Heart right ventricle (tissue), 16 donors: Measurements from ENCODE around the gene NOTO. TPM values are rescaled to one million over a fixed set of nuclear protein-coding genes. Genes with fewer than 3 reads are reported as not detected.

ENCODE experiments used
- ATAC-seq, 8 donors: fragments of 200-7000 bp; cut with Tn5 transposase; one replicate each; pipeline ENCODE4 v1.9.1; 2020; ENCODE audit warnings: mild to moderate bottlenecking in 8 of 8, moderate library complexity in 8 of 8, moderate number of reproducible peaks in 1 of 8
- DNase-seq, 2 donors: peaks; one replicate each; pipeline ENCODE4 v3.0.0-alpha.2; 2020
- H3K27ac ChIP-seq, 10 donors: fragments of 200-600 bp; sonication (generic) in 2 of 10; one replicate each; pipeline versions ENCODE4 v1.5.0 to v1.8.0; 2020 to 2022; ENCODE audit warnings: mild to moderate bottlenecking in 3 of 10
- H3K27me3 ChIP-seq, 7 donors: fragments of 200-600 bp; one replicate each; pipeline ENCODE4 v1.8.0; 2021 to 2022; ENCODE audit warnings: mild to moderate bottlenecking in 2 of 7
- H3K36me3 ChIP-seq, 9 donors: fragments of 200-600 bp; sonication (generic) in 1 of 9; one replicate each; pipeline versions ENCODE4 v1.5.0 to v1.8.0; 2020 to 2022; ENCODE audit warnings: mild to moderate bottlenecking in 2 of 9
- H3K4me1 ChIP-seq, 9 donors: fragments of 200-600 bp; sonication (generic) in 1 of 9; one replicate each; pipeline versions ENCODE4 v1.5.0 to v1.8.0; 2020 to 2022; ENCODE audit warnings: mild to moderate bottlenecking in 4 of 9
- H3K4me3 ChIP-seq, 10 donors: fragments of 200-600 bp; sonication (generic) in 2 of 10; one replicate each; pipeline versions ENCODE4 v1.5.0 to v1.8.0; 2020 to 2022; ENCODE audit warnings: mild to moderate bottlenecking in 7 of 10, moderate library complexity in 2 of 10
- H3K9me3 ChIP-seq, 11 donors: fragments of 200-600 bp in 10 of 11; sonication (generic) in 2 of 11; one replicate each; pipeline versions ENCODE4 v1.5.0 to v1.8.0; 2013 to 2022; ENCODE audit warnings: mild to moderate bottlenecking in 2 of 11, control low read depth in 1 of 11, moderate library complexity in 1 of 11
- CTCF ChIP-seq, 9 donors: fragments of 200-600 bp; sonication (generic) in 2 of 9; IDR thresholded peaks; one replicate each; pipeline versions ENCODE4 v1.5.0 to v1.8.0; 2021 to 2022; ENCODE audit warnings: antibody characterized with exemption in 9 of 9, mild to moderate bottlenecking in 5 of 9, moderate library complexity in 1 of 9
- WGBS, 2 donors: extraction: QIAGEN DNeasy Blood & Tissue Kit; methylation state at CpG; one replicate each; pipeline ENCODE4 v1.1.7; 2013; ENCODE audit warnings: inconsistent platforms in 1 of 2; 5-methylcytosine and 5-hydroxymethylcytosine counted together
- intact Hi-C, 10 donors: fragments of 100-400 bp; cut with DNase I; formaldehyde crosslinking; loops; one replicate each; pipeline versions ENCODE4 v1.11.1 to v1.14.2; 2022
- polyA plus RNA-seq, 2 donors: library from polyadenylated mRNA; stranded (reverse); fragments of 200-250 nt; gene quantifications; one replicate each; pipeline ENCODE4 v1.2.3, GENCODE V29; 2013
- total RNA-seq, 10 donors: library from RNA; stranded (reverse); fragmentation: NEBNext Ultra II Directional in 3 of 10; extraction: Animal tissue kit (Norgen Biotek cat#: 25700) in 3 of 10; gene quantifications; one replicate each; pipeline versions ENCODE4 v1.2.1 to v1.2.4, GENCODE V29; 2021 to 2023
- donor health status: Arrhythmogenic right ventricular cardiomyopathy.
- donor health status: ischemic (EF 13 %, LVEDD 7.1; RV severe dilation, severe dysfunction).
- donor health status: healthy with polysubstance abuse.
- donor health status: DM: no; HTN: yes; CAD: no.
- donor health status: DM: no; HTN: no; CAD: no.
- donor health status: ischemic (EF 25% LVEDD 6.9; RV normal size, moderate dysfunction).
- donor health status: ischemic (EF 25% LVEDD 5.7; RV mildly dilated, moderate dysfunction).
- donor health status: healthy.
- donor health status: DM: yes; HTN: yes; CAD: no.
- donor health status: Ischemic cardiomyopathy.
- donor health status: ischemic (EF 35%, LVEDD 5.7; RV mildly dilated, moderate dysfunction).
- donor health status: nonischemic (EF 11% LVEDD 7.7; RV severe dilation, severe dysfunction).
- donor health status: DM: yes; HTN: yes; CAD: no.
- donor health status: PGD.
- donor health status: ischemic (EF 29% LVEDD 5.4; RV normal size, mild dysfunction).
- donor health status: nonischemic (EF 23%, LVEDD 6.1; RV moderate dilation, normal function).

The NOTO gene
- total and polyA plus RNA-seq, 12 donors = not detected

- Histone ChIP-seq H3K27me3 (no peaks in the 10 kb centered on the region), H3K4me1 (peaks cover 2 to 56% (median 44%) of the 10 kb centered on the region in 9 donors), H3K27ac (peak within 1 kb of the TSS; percentile 88 to 98 (median 94)), H3K9me3 (no peaks in the 10 kb centered on the region), H3K4me3 (peak within 1 kb of the TSS; percentile 42 to 95 (median 82)), H3K36me3 (peaks cover 0 to 28% (median 6%) of the 10 kb centered on the region in 9 donors)
- peak; percentile 83 to 94 for DNase-seq
- intact Hi-C loops = loop anchor here in 1 of 10 donors (10.0 kb wide), 1 partner anchor 1141 kb away; no protein-coding TSS in a partner anchor
- 0% methylated on average over 69 of the region's 69 CpGs for WGBS, 2 donors
- ATAC-seq = peak; percentile 83 to 95 (median 92)
- TF ChIP-seq CTCF (IDR thresholded peaks at IDR 0.05) = no peak
Measured at GRCh38 chr2:73233932-73234832, 31.8 kb downstream of the NOTO start, which contains the start of gene CCT7. Gene CCT7 (plus strand): TSS chr2:73234308. CDS start chr2:73234379, 71 bp downstream.

GRCh38 chr2:73235315-73236028 is 33.1 kb downstream of the NOTO start:
- no peak for DNase-seq
- peak overlapping the region; percentile 42 to 95 (median 82) for H3K4me3 ChIP-seq
- 60 to 62% methylated on average over 11 of the region's 11 CpGs for WGBS, 2 donors
- H3K27me3 ChIP-seq = no peaks in the 10 kb centered on the region
- H3K4me1 ChIP-seq = peaks cover 2 to 68% (median 53%) of the 10 kb centered on the region in 9 donors
- no peak for TF ChIP-seq CTCF (IDR thresholded peaks at IDR 0.05)
- no peaks in the 10 kb centered on the region for H3K9me3 ChIP-seq
- ATAC-seq = no peak
- H3K27ac ChIP-seq = peak overlapping the region in 5 of 10 donors; percentile 88 to 98 (median 95)
- intact Hi-C loops = loop anchor here in 1 of 10 donors (10.0 kb wide), 1 partner anchor 1139 kb away; no protein-coding TSS in a partner anchor
- H3K36me3 ChIP-seq = peaks cover 0 to 30% (median 9%) of the 10 kb centered on the region in 9 donors

- ATAC-seq = no peak
- Histone ChIP-seq H3K4me1 (peaks cover 2 to 64% (median 53%) of the 10 kb centered on the region in 9 donors), H3K9me3 (no peaks in the 10 kb centered on the region)
Measured at GRCh38 chr2:73237168-73237567, 34.8 kb downstream of the NOTO start.

More at GRCh38 chr2:73237168-73237567, 34.8 kb downstream of the NOTO start:
- Histone ChIP-seq H3K4me3 (no peak overlapping the region), H3K27me3 (no peaks in the 10 kb centered on the region), H3K27ac (no peak overlapping the region), H3K36me3 (peaks cover 0 to 47% (median 12%) of the 10 kb centered on the region in 9 donors)
- TF ChIP-seq CTCF (IDR thresholded peaks at IDR 0.05) = no peak
- 73 to 75% methylated on average over 1 of the region's 1 CpG for WGBS, 2 donors
- intact Hi-C loops = loop anchor here in 1 of 10 donors (10.0 kb wide), 1 partner anchor 1138 kb away; no protein-coding TSS in a partner anchor
- DNase-seq = no peak
